GM11168 (cell line): ENCODE measurements around the gene PVALB.

ENCODE experiments used
- in situ Hi-C: fragments of 300-500 bp; cut with MboI; formaldehyde crosslinking; loops from one replicate; pipeline ENCODE4 v1.12.0; 2022; ENCODE audit warnings: low sequenced_read_pairs; ENCODE audit not compliant: unreplicated experiment

The PVALB gene

DNA sequence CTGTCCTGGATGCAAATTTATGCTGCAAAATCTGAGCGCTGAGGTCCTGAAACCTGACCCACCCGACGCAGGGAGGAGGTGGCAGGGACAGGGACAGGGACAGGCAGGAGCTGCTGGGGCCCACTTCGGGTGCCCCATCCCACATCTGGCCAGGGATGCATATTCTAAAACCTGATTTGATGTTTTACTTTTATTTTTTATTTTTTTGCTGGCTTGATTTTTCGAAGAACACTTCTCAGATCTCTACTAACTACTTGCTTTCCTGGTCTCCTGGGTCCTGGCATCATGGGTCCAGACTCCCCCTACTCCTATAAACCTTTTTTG is 652 bp upstream of the PVALB start:
- in situ Hi-C loops: no loop called here

DNA sequence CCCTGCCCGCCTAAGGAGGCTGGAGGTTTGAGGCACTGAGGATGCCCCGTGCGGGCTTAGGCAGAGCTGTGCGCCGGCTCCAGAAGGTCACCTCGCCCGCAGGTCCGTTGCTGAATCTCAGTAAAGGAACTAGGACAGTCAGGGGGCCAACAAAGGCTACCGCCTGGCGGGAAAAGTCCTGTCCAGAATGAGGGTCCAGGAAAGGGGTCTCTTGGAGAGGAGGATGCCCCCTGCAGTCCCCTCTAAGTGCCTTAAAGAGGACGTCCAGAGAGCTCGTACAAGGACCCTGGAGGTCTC is 548 bp downstream of the PVALB start:
- in situ Hi-C loops: no loop called here

DNA sequence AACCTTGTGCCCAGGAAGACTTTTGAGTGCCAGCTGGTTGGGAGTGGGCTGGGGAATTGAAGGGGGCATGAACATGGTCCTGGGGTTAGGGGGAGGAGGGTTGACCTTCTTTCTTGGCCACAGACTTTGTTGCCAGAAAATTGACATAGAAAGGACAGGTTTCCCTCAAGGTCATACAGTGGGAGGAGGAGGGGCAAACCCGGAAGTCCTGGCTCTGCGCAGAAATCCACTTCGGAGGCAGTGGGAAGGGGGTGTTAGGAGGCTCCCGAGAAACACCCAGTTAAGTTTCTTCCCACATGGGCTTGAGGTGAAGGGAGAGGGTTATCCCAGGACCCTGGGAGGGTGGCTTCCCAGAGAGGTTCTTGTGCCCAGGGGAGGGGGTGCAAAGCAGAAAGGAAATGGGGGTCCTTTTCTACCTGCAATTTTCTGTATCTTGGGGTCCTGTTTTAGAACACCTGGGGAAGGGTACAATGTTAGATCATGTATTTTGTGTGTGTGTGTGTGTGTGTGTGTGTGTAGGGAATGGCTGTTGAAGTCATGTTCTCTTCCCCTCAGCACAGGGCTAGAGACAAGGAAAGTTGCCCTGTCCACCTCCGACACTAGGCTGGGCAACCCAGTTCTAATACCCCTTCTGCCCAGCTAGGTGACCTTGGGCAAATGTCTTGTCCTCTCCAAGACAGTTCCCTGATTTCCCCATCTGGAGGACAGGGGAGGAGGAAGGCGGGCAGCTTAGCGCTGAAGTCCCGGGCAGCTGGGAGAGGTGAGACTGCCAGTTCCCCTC is 1.1 kb downstream of the PVALB start:
- in situ Hi-C loops: no loop called here

DNA sequence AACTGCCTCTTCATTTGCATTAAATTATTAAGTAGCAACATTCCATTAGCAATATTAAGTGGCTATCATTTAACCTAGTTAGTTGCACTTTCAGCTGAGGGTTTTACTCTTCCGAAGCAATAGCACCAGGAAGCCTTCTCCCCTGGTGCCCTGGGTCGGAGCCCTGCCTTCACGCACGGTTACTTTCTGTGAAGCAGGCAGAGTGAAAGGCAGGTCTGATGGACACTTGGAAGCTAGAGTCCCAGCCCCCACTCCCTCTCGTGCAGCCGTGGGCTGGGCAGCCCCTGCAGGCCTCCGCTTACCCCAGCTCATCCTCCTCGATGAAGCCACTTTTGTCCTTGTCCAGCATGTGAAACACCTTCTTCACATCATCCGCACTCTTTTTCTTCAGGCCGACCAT is 2.0 kb downstream of the PVALB start:
- in situ Hi-C loops: no loop called here

DNA sequence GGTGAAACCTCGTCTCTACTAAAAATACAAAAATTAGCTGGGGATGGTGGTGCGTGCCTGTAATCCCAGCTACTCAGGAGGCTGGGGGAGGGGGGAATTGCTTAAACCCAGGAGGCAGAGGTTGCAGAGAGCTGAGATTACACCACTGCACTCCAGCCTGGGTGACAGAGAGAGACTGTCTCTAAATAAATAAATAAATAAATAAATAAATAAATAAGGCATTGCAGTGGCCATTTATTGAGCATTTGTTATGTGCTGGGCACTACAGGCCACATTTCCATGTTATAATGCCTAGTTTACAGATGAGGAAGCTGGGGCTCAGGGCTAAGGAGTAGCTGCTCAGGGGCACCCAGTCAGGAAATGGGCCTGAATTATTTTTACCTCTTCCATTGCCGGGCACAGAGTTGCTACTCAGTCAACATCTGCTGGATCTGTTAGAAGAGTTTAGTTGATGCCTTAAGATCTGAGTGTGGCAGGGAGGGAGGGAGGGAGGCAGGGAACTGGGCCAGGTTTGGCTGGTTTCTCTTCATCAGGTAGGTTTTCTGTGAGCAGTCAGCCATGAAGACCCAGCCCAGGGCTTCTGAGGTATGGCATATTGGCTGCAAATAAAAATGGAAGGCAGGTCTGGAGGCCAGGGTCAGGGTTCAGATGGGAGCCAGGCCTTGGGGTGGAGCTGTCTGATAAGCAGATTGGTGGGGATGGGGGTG is 5.6 kb downstream of the PVALB start:
- in situ Hi-C loops: no loop called here

DNA sequence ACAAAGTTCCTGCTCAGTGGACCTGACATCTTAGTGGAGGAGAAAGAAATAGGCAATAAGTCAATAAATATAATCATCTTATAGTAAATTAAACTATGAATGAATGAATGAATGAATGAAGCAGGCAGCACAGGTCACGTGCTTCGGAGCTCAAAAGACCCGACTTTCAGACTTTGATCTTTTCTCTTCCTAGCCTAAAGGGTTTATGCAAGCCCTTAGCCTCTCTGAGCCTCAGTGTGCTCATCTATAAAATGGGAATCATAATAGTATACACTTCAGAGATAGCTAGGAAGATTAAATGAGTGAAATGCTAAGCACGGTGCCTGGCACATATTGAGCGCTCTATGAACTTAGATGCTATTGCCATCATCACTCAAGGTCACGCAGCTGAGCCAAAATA is 7.5 kb downstream of the PVALB start:
- in situ Hi-C loops: no loop called here

DNA sequence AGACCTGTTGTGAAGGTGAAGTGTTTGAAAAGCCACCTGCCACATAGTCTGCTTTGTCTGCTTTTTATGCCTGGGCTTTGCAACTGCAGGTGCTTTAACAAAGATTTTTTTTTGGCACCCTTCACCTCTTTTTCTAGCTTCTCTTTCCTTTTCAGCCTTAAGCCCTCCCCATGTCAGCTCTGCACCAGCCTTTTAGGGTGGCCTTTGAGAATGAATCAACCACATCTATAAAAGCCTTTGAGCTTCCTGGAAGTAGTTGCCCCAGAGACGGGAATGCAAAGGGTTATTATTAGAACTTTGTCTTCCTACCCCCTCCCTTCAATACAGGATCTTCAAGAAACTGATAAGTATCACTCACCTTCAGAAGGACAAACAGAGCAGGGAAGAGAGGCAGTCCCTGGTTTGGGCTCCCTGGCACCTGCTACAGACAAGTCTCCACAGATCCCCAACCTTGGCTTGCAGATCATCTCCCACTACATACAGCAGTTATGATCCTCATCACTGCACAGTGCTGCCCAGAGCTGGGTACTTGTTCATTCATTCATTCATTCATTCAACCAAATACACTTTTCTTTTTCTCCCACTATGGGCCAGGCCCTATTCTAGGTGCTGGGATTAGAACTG is 8.0 kb downstream of the PVALB start:
- in situ Hi-C loops: no loop called here

DNA sequence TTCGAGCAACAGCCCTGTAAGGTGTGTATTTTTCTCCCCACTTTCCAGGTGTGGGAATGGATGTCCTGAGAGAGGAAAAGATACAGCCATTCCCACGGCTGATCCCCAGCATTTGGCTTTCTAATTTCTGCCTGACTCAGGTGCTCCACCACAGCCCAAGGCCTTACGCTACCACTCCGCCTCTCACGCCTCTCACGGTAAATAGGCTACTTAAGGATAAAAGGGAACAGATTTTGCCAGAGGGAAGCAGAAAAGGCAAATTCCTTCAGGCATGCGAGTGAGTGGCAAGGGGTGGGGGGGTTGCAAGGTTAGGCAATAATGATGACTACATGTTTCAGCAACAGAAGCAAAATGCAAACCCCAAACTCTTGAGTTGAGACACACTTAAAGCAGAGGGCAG is 9.2 kb downstream of the PVALB start:
- in situ Hi-C loops: no loop called here

DNA sequence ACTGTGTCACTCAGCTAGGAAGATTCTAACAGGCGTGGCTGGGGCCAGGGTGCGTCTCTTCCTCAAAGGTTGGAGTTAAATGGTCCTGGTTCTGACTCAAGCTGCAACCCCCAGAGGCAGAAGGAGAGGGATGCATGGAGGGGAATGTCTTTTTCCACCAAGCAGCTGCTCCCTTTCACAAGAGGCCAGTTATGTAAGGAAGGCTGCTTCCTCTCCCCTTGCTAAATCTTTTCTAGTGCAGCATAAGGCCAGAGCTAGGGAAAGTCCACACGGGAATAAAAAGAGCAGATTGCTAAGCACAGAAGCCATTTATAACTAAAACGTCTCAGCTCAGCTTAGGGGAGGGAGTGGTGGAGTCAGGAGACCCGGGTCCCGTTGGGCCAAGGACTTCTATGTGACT is 10.0 kb downstream of the PVALB start:
- in situ Hi-C loops: no loop called here

DNA sequence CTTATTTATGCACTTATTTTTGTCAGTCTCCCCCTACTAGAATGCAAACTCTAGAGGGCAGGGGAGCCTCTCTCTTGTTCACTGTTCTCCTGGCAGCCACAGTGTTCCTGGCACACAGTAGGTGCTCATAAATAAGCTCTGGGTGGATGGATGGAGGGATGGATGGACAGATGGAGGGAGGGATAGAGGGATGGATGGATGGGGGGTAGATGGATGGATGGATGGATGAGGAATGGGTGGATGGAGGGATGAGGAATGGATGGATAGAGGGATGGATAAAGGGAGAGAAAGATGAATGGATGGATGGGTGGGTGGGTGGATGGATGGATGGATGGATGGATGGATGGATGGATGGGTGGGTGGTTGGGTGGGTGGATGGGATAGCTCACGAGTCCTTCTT is 13.5 kb downstream of the PVALB start:
- in situ Hi-C loops: no loop called here

DNA sequence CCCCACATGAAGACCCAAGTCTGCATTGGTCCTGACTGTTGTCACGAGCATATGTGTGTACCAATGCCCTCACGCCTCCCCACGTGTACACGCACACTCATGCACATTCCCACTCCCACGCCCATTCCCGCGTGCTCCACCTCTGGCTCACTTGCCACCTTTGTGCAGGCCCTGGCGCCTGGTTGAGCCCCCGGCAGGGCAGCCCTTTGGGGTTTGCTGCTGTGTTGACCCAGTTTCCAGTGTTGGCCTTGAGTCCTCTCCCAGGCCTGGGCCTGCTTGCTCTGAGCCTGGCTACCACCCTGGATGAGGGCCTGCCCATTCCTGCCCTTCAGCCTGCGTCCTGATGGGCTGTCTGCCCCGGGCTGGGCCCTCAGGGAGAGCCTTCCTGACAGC is 18.2 kb downstream of the PVALB start:
- in situ Hi-C loops: loop anchor here (5.0 kb wide), 1 partner anchor 54 kb away; no protein-coding TSS in a partner anchor

DNA sequence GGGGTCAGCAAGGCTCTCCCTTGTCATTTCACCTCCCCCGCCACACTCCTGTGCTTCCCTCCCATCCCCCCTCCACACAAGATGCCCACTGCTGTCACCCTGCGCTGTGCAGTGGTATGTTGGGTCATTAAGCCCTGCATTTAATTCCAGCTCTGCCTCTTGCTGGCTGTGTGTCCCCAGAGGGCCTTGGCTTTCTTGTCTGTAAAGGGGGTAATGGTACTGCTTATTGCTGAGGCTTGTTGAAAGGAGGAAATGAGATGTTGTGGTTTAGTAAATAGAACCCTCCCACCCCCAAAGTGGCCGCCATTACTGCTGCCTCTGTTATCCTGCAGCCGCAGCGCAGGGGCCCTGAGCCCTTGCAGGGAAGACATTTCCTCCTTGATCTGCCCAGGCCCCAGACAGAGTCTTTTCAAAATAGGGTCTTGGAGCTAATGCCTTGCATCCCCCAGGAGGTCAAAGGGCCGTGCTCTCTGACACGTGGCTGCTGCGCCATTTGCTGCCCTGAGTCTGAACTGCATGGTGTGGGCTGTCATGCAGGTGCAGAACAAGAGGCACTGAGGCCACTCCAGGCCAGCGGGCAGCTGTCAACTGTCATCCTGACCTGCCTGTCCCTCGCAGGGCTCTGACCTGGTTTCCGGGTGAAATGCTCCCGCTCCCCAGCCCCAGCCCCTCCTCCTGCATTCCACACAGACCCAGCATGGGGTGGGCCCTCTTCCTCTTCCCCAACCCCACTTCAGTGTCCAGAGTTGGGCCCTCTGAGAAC is 18.7 kb downstream of the PVALB start:
- in situ Hi-C loops: loop anchor here (5.0 kb wide), 1 partner anchor 54 kb away; no protein-coding TSS in a partner anchor

DNA sequence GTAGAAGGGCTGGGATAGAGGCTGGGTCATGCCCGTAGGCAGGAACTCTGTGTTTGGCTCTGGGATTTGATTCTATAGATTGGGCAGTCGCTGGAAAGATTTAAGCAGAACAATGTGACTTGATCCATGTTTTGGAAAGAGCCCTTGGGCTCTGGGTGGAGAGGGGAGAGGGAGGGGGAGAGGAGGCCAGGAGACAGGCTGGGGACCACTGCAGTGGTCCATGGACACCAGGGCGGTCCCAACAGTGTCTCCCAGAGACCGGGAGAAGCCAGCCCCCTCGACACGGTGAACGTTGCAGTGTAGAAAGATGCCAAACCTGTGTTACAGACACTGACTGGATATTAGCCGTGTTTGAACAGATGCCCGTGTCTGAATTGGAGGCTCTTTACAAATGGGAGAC is 19.5 kb downstream of the PVALB start:
- in situ Hi-C loops: loop anchor here (5.0 kb wide), 1 partner anchor 55 kb away; no protein-coding TSS in a partner anchor

DNA sequence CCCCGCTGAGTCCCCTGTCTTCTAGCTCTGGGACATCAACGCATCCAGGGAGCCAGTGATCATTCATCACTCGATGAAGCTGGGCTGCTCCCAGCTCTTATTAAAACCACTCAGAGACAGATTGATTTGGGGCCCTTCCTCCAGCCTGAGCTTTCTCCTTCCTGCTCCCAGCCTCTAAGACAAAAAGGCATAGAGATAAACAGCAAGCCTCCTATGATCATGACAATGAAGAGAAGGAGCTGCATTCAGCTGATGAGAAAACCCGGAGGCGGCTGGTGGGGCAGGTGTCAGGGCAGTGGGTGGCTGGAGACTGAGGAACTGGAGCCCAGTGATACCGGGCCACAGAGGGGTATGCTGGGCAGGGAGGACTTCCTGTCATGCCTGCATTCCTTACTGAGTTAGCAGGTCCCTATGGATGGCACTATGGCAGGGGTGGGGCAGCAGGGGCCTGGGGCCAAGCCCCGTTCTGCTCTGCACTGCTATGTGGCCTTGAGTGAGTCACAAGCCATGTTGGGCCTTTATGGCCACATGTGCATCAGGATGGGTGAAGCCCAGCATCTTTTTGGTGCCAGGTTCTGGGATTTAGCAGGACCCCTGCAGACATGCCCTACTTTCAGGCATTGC is 20.2 kb downstream of the PVALB start:
- in situ Hi-C loops: loop anchor here (5.0 kb wide), 1 partner anchor 56 kb away; no protein-coding TSS in a partner anchor

DNA sequence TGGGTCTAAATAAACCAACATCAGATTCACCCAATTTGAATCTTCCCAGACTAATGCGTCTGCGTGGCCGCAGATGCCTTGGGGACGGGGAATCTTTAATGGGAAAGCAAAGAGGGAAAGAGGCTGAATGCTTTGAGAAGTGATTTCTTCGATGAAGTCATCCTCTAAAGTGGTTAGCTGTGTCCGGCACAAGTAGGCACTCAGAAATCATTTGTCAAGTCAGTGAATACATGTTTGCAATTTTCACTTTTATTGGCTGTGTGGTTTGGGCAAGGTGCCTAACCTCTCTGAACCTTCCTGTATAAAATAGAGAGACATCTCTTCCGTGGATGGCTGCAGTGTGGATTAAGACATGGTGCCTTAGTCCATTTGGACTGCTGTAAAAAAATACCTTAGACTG is 21.2 kb downstream of the PVALB start:
- in situ Hi-C loops: loop anchor here (5.0 kb wide), 1 partner anchor 57 kb away; no protein-coding TSS in a partner anchor

DNA sequence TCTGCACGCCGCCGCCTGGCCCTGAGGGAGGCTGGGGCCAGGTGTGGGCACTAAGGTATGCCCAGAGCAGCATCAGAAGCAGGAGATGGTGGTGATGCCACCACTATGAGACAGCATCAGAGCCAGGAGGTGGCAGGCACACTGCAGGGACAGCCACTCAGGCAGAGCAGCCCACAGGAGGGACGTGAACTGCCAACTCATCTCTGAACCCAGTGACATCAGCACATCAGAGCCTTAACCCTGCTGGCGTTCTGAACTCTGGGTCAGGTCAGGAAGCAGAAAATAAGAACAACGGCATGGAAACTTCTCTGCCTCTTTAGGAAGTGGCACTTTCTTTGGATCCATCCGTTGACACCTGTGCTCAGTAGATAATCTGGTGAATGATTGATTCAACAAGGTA is 26.2 kb downstream of the PVALB start:
- in situ Hi-C loops: loop anchor here (5.0 kb wide), 1 partner anchor 192 kb away; no protein-coding TSS in a partner anchor

DNA sequence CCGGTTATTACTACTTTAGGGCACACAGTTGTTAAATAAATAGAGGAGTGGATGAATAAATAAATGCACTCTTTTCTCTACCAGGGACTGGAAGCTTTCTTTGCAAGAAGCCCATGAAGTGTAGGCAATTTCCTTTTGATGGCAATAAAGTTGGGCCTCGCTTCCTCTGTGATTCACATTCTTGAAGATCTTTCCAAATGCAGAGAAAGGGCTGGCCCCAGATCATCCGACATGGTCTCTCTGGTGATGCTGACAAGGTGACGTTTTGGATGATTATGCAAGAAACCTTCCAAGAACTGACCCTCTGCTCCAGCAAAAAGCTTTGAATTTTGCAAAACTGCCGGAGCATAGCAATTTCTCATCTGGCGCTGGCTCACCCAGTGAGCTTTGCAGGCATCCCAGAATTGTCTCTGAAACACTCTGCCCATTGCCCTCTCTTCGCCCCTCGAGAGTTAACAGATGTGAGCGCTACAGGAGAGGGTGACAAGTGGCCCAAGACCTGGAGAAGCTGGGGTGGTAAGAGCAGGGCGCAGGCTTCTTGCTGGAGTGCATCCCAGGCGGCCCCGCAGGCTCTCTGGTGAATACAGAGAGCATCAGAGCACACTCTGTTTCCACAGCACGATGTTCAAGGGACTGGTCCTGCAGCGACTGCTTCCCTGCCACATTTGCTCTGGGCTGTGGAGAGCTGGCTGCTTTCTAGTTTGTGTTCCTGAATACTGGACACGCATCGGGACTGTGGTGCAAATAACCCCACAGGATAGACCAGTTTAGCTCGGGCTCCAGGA is 29.4 kb downstream of the PVALB start:
- in situ Hi-C loops: no loop called here

DNA sequence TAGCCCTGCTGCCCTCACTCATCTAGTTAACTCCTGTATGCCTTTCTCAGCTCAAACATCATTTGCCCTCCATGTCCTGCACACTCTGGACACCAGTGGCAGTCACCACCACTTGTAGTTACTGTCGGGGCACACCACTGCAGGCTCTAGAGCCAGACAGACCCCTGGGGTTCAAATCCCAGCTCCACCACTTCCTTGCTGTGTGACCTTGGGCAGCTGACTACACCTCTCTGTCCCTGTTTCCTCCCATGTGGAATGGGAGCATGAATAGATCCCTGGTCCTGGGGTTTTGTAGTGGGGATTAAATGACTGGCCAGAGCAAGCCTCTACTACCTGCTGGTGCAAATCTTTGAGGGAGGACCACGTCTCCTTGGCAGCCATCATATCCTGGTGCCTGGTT is 33.1 kb downstream of the PVALB start:
- in situ Hi-C loops: no loop called here
